Transverse colon (tissue), 4 donors: ENCODE measurements around the gene C1QTNF6.

Experiments
- CTCF ChIP-seq, 5 experiments: fragments of 200-600 bp in 3 of 5; fragments of 450-650 bp in 2 of 5; sonication (generic) in 3 of 5; IDR thresholded peaks; 1 replicate in 2 of 5; 2 replicates in 3 of 5; pipeline ENCODE4 v1.5.1; 2016 to 2017; ENCODE audit warnings: antibody characterized with exemption in 5 of 5, inconsistent platforms in 3 of 5, mild to moderate bottlenecking in 2 of 5, moderate library complexity in 1 of 5
- EP300 ChIP-seq: sonication (generic); formaldehyde crosslinking; IDR thresholded peaks from one replicate; pipeline ENCODE4 v1.6.1; 2017; ENCODE audit warnings: antibody characterized with exemption, low read depth
- POLR2A ChIP-seq: fragments of 450-650 bp; IDR thresholded peaks from one replicate; pipeline ENCODE4 v1.6.1; 2016; ENCODE audit warnings: antibody characterized with exemption, mild to moderate bottlenecking, moderate library complexity
- POLR2AphosphoS5 ChIP-seq, 3 donors: sonication (generic); formaldehyde crosslinking; IDR thresholded peaks; one replicate each; pipeline ENCODE4 v1.6.1; 2016; ENCODE audit warnings: antibody characterized with exemption in 3 of 3

- TF ChIP-seq CTCF (IDR thresholded peaks at IDR 0.05) (no peak), POLR2A (no peak), EP300 (no peak), POLR2AphosphoS5 (IDR thresholded peaks at IDR 0.05) (no peak)
Measured at GRCh38 chr22:37132773-37133172, 55.3 kb downstream of the C1QTNF6 start.
